GM21360 (cell line): ENCODE measurements around the gene AMOTL1.

Source experiments
- ATAC-seq: cut with Tn5 transposase; IDR thresholded peaks from one replicate; pipeline ENCODE4 v1.9.1; 2021; ENCODE audit warnings: mild to moderate bottlenecking, moderate library complexity; ENCODE audit not compliant: unreplicated experiment

The AMOTL1 gene

GRCh38 chr11:94853836-94854235 is 85.7 kb downstream of the AMOTL1 start:
- no peak for ATAC-seq

GRCh38 chr11:94854770-94855633 is 86.8 kb downstream of the AMOTL1 start:
- ATAC-seq: no peak

GRCh38 chr11:94855666-94856065 is 87.5 kb downstream of the AMOTL1 start:
- ATAC-seq: no peak

- ATAC-seq: no peak
Measured at GRCh38 chr11:94856443-94856842, 88.3 kb downstream of the AMOTL1 start.

GRCh38 chr11:94857337-94857736 is 89.2 kb downstream of the AMOTL1 start:
- ATAC-seq: no peak

- ATAC-seq: no peak
Measured at GRCh38 chr11:94858012-94858705, 90.0 kb downstream of the AMOTL1 start.

GRCh38 chr11:94860333-94860732 is 92.2 kb downstream of the AMOTL1 start:
- no peak for ATAC-seq

- no peak for ATAC-seq
Measured at GRCh38 chr11:94861306-94861845, 93.2 kb downstream of the AMOTL1 start.

- ATAC-seq: no peak
Measured at GRCh38 chr11:94862926-94863880, 95.0 kb downstream of the AMOTL1 start.

- ATAC-seq: no peak
Measured at GRCh38 chr11:94864506-94865045, 96.4 kb downstream of the AMOTL1 start.

GRCh38 chr11:94866231-94866822 is 98.2 kb downstream of the AMOTL1 start:
- no peak for ATAC-seq

- no peak for ATAC-seq
Measured at GRCh38 chr11:94866936-94867795, 99.0 kb downstream of the AMOTL1 start.

GRCh38 chr11:94868468-94868867 is 100.3 kb downstream of the AMOTL1 start:
- ATAC-seq: no peak

- no peak for ATAC-seq
Measured at GRCh38 chr11:94869186-94869585, 101.0 kb downstream of the AMOTL1 start.

GRCh38 chr11:94870422-94870821 is 102.3 kb downstream of the AMOTL1 start:
- no peak for ATAC-seq

- ATAC-seq: no peak
Measured at GRCh38 chr11:94871491-94872185, 103.5 kb downstream of the AMOTL1 start.

- no peak for ATAC-seq
Measured at GRCh38 chr11:94873916-94874540, 105.9 kb downstream of the AMOTL1 start.

GRCh38 chr11:94876222-94876621 is 108.1 kb downstream of the AMOTL1 start:
- ATAC-seq: no peak
